ENCODE results near the gene FAM222A.
A peak's percentile ranks its signal among the peaks of the same experiment; 100 is the strongest.

The FAM222A gene

DNA sequence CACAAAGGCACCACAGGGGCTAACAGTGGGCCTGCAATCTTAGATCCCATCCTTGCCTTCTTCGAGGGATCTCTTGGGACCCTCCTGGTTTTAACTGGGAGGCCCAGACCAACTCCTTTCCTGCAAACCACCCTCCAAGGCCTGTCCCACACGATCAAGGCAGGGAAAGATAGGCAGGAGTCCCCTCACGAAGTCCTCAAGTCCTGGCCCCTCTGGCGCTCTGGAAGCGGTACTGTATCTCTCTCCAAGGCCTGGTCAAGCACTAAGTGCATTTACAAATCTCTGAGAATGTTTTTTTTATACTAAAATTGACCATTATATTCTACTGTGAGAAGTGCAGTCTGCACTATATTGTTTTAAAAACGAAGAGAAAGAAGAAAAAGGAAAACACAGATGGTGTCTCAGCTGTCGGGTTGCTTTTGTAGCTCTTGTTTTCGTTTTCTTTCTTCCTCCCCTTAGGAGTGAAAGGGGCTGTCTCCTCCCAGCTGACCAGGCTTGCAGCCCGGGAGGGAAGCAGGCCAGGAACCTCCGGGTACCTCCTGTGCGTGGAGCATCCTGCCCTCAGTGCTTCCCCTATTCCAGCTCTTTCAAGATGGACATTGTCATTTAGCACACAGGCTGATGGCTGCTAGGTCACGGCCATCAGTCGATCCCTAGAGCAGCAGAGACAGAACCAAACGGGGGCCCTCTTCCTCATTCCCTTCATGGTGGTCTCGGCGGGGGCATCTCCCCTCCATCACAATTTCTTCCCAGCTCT is 56.7 kb downstream of the FAM222A start:
- no peak for DNase-seq (ENCODE audit: insufficient read length, low spot score)

DNA sequence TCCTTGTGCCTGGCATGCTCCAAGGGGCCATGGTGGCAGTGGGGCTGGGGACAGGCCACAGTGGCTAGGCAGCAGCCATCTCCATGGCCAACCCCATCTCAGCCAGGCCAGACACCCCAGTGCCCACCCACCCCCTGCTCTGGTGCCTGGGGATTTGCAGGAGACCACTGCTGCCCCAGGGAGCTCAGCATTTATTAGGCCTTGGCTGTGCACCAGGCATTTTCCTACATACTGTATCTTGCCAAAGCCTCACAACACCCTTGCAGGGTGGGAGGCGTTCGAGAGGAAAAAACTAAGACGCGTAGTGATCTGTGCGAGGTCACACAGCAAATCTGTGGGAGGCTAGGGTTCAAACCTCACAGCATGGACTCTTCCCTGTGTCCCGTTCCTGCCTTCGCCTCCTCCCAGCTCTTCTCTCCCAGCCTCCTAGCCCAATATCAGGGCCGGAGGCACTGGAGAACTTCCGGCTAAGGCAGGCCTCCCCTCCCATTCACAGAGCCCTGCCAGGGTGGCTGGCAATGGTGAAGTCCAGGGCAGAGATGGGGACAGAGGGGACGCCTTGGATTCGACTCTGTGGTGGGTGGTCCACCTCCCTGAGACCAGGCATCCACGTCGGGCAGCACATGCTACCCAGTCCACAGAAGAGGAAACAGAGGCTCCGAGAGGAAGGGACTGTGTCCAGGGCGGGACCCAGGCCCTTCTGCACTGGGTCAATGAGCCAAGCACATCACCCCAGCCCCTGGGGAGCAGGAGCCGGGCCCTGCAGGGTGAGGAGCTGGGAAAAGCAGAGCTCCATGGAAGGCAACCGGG is 57.4 kb downstream of the FAM222A start:
- no peak for FAIRE-seq

More for the DNA sequence above, 56.7 kb downstream of the FAM222A start:
- no peak for FAIRE-seq

DNA sequence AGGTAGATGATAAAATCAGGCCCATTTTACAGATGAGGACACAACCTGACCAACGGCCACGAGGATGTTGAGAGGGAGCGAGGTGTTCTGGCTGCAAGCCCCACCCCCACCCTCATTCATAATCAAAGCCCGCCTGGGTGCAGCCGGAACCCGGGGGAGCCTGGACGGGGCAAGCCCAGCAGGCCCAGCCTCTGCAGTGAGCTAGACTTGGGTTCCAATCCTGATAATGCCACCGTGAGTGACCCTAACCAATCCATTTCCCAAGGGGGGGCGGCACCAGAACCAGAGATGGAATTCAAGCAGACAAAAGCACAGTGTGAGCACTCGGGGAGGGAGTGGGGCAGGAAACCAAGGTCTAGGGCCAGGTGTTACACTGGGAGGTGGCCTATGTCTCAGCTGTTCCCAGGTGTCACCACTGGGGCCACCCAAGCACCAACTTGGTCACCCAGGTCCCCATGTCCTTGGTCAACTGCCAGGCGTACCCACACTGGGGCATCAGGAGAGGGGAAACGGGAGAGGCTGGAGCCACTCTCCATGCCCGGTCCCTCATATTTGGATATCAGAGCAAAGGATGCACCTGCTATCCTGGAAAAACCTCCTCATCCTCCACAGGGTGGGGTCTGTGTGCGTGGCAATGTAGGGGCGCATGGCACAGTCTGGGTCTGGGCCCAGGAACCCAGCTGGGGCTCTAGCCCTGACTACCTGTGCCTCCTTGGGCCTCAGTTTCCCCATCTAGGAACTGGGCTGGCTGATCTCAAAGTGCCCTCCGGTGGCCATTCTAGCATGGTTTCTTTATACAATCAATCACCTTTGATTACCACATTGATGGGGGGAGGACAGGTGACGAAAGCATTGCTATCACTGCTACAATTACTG is 58.4 kb downstream of the FAM222A start:
- no peak for FAIRE-seq
- DNase-seq (ENCODE audit: insufficient read length, low spot score), result no peak

More for the DNA sequence above, 57.4 kb downstream of the FAM222A start:
- no peak for DNase-seq (ENCODE audit: insufficient read length, low spot score)

DNA sequence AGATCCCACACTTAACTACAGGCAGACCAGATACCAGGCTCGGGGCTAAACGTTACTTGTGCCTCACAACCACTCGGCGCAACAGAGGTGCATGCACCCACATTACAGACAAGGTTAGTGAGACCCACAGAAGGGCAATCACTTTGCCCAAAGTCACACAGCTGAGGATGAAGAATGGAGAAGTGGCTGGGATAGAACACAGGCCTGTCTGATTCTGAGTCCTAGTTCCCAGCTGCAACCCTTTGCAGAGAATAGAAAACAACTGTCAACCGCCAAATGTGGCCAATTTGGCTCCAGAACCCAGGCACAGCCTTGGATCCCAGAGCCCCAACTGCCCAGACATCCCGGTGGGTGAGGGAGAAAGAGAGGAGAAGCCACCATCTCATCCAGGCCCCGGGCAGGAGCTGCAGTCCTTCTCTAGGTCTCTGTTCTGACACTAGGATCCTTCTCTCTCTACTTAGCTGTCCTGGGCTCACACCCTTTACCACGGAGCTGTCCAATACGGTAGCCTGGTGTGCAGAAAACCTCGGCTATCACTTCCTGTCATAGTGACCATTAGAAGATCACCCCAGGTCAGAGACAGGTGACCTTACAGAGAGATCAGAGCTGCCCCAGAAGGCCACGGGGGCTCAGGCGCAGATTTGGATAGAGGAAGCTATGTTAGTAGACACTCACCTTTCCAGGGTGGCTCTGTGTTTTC is 59.1 kb downstream of the FAM222A start:
- DNase-seq (ENCODE audit: insufficient read length, low spot score), result no peak
- FAIRE-seq, result no peak

DNA sequence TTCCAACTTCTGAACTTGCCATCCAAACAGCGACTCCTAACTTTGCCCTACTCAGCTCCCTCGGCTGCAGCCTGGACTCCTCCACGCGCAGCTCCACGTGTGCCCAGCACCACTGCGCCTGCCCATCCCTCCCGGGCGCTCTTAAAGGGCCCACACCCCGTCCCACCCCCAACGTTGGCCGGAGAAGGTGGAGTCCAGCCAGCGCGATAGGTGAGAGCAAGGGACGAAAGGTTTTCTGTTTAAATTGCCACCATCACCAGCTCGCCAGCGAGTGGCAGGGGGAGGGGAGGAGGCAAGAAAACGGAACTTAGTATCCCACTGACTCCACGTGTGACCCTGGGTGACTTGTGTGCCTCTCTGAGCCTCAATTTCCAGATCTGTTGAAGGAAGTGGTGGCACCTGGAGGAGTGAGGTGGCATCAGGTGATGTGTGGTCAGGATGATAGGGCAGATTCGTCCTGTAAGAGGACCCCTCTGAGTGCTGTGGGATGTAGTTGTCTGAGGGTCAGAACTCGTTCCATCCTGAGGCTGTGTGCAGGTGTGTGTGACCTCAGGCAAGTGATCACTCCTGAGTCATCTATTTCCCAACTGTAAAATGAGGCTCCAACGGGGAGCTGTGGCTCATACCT is 59.9 kb downstream of the FAM222A start:
- no peak for FAIRE-seq
- no peak for DNase-seq (ENCODE audit: insufficient read length, low spot score)

DNA sequence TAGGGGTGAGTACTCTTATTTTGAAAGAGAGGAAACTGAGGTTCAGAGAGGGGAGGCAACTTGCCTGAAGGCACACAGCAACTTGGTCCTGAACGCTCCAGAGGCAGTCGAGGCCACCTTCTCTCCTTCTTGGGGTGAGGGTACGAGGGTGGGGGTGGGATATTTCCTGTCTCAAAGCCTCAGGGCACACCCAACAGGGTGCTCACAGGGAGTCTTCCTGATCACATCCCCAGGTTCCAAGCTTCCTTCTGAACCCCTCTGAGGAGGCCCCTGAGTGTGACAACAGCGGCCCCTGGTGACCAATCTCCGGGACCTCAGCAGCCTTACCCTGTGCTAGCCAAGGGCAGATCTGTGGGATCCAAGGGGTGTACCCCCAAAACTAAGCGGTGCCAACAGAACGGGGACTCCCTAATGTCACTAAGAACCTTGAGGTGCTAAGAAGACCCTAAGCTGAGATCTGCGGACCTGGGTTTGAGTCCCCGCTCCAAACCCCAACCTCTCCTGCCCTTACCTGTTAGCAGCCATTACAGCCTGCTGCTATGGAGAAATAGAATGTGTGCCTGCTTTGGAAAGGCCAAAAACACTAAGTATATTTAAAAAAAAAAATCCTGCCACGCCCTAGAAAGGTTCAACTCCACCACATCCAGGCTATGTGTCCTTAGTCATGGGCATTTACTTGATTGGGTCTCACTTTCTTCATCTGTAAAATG is 61.7 kb downstream of the FAM222A start:
- no peak for FAIRE-seq
- peak; percentile 70 for DNase-seq (ENCODE audit: insufficient read length, low spot score)

DNA sequence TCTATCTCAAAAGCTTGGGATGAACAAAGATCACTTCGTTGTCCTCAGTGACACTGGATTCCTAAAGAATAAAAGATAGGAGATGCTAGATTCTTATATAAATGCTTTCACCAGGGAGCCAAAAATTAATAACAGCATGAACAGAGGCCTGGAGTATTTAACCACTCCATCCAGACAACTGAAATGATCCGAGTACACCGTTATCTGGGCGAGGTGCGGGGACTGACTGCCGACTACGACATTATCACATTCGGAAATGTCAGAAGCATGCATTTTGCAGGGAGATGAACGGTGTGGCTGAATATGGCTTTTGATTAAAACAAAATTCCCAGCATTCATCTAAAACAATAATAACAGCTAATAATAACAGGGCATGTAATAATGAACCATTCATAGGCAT is 63.0 kb downstream of the FAM222A start:
- DNase-seq (ENCODE audit: insufficient read length, low spot score) (no peak), FAIRE-seq (no peak)

DNA sequence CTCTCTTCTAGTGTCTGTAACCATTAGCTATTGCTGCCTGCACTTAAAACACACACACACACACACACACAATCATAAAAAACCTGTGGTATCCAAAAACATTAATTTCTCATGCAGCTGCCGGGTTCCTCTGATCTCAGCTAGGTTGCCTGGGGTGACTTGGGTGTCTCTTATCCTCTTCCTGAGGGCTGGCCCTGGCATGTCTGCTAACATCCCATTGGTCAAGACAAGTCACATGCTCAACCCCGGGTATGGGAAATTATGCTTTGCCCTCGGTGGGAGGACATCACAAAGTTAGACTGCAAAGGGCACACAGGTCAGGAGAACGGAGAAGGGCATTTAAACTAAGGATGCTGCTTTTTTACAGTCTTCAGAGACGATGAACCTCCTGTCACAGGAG is 63.9 kb downstream of the FAM222A start:
- no peak for FAIRE-seq
- DNase-seq (ENCODE audit: insufficient read length, low spot score), result peak; percentile 53

DNA sequence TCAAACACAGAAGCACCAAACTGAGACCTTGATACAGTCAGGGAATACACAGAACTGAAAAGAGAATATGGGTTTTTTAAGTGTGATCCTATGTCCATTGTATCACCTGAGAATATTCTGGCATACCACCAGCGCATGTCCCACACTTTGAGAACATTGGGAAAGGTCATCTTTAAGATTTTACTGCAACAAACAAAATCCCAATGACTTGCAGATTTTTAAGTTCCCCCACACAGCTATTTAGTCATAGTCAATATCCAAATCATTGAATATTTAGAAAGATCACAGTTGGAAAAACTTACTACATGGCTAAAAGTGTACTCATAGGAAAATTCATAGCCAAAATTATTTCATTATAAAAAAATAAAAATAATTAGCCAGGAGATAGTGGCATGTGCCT is 65.1 kb downstream of the FAM222A start:
- DNase-seq (ENCODE audit: insufficient read length, low spot score) (no peak), FAIRE-seq (no peak)

DNA sequence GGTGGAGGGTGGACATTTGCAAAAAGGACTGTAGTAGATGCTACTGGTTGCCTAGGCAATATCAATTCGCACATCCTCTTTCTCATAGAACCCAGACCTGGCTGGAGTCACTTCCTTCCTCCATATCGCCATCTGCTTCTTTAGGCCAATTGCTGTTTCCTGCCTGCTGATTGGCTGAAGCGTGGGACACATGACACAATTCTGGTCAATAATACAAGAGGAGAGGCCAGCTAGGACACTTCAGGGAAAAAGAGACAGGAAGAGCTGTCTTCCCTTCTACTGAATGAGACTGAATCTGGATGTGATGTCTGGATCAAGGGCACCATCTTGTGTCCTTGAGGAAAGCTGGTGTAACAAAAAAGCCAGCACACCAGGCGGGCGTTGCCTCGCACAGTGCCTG is 65.8 kb downstream of the FAM222A start:
- FAIRE-seq (no peak), DNase-seq (ENCODE audit: insufficient read length, low spot score) (no peak)

DNA sequence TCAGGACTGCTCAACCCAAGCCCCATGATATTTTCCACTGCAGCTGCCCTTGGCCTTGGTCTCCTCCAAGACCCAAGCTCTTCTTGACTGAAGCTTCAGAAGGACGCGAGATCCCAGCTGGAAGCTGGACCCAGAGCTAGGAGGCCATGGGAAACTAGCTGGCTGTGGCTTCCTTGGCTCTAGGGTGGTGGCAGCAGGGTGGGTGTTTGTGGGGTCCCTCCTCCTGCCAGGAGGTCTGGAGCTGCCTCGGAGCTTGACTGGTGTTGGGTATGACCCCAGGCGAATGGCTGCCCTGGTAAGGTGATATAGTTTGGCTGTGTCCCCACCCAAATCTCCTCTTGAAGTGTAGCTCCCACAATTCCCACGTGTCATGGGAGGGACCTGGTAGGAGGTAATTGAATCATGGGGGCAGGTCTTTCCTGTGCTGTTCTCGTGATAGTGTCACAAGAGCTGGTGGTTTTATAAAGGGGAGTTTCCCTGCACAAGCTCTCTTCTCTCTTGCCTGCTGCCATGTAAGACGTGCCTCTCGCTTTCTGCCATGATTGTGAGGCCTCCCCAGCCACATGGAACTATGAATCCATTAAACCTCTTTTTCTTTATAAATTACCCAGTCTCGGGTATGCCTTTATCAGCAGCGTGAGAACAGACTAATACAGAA is 68.2 kb downstream of the FAM222A start:
- DNase-seq (ENCODE audit: insufficient read length, low spot score), result no peak
- FAIRE-seq, result no peak

DNA sequence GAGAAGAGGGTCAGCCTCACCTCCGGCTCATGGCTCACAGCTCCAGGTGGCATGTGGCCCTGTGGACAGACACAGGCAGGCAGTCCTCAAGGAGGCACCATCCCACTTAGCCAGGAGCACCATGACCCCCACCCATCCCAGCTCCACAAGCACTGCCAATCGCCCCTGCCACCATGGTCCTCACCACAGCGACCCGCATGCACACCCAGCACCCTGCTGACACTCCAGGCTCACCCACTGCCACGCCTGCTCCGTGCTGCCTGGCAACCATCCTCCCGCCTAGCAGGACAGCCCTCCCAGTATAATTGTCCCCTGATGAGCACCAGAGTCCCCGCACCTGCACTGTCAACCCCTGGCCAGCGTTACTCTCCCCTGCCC is 68.7 kb downstream of the FAM222A start:
- FAIRE-seq (no peak), DNase-seq (ENCODE audit: insufficient read length, low spot score) (no peak)

DNA sequence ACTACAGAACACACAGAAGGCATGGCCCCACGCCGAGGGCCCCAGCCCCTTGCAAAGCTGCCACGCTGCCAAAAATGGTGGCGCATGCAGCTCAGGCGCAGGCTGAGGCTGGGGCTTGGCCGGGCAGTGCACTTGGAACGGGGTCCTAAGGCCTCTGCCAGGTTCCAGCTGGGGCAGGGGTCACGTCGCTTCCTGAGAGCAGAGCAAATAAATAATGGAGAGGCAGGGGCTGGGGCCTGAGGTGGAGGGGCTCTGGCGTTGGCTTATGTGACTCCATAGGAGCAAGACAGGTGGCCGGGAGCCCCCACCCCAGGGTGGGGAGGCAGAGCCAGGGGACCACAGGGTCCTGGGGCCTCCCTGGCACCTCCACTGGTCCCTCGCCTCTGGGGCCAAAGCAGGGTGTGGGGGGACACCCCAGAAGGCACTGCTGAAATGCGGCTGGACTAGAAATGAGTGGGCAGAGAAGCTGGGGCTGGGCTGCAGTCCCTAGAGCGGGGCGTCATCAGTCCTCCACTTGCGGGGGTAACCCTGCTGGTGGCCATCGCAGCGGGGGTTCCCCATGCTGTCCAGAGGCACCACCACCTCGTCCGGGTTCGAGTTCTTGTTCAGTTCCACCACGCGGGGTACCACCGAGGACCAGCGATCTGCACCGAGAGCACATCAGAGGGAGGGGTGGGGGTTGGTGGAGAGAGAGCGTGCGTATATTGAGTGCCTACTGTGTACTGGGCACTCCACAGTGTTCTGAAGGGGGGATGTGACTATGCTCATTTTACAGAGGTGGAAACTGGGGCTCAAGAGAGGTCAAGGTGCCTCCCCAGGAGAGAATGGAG is 69.7 kb downstream of the FAM222A start:
- no peak for DNase-seq (ENCODE audit: insufficient read length, low spot score)
- FAIRE-seq, result no peak

DNA sequence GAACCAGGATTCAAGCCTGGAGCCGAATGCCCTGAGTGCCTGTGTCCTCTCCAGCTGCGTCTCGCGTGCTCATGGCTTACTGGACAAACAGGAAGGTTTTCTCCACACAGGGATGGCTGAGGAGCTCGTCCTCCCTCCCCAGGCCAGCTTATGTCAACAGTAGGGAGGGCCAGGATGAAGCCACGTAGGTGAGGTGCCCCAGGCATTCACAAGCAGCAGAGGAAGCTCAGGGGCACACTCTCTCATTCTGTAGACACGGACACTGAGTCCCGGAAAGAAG is 70.3 kb downstream of the FAM222A start:
- DNase-seq (ENCODE audit: insufficient read length, low spot score) (no peak), FAIRE-seq (no peak)

DNA sequence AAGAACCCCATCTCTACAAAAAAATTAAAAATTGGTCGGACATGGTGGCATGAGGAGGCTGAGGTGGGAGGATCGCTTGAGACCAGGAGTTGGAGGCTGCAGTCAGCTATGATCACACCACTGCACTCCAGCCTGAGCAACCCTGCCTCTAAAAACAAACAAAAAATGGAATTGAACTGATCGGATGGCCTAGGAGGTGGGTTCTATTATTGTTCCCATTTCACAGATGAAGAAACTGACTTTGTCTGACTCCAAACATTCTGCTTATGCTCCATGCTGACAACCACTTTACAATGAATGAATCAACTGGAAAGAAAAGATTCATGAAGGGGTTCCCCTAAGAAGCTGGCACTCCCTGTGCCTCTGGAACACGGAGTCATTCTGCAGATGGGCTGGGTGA is 72.2 kb downstream of the FAM222A start:
- FAIRE-seq (no peak), DNase-seq (ENCODE audit: insufficient read length, low spot score) (no peak)

DNA sequence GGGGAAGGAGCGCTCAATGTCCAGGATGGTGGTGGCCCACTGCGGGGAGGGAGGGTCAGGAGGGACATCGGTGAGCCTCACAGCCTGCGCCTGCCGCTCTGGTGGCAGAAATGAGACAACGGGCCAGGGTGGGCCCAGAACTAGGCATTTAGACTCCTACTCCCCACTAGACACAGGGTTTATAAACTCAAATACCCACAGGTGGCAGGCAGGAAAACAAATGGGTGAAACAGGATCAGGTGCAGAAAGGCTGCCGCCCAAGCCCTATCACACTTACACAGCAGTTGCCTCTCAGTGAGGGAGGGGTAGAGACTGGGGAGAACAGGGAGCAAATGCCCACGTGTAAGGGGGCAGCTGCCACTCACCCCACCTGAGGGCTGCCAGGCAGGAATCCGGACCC is 73.2 kb downstream of the FAM222A start:
- FAIRE-seq, result no peak
- DNase-seq (ENCODE audit: insufficient read length, low spot score), result no peak

DNA sequence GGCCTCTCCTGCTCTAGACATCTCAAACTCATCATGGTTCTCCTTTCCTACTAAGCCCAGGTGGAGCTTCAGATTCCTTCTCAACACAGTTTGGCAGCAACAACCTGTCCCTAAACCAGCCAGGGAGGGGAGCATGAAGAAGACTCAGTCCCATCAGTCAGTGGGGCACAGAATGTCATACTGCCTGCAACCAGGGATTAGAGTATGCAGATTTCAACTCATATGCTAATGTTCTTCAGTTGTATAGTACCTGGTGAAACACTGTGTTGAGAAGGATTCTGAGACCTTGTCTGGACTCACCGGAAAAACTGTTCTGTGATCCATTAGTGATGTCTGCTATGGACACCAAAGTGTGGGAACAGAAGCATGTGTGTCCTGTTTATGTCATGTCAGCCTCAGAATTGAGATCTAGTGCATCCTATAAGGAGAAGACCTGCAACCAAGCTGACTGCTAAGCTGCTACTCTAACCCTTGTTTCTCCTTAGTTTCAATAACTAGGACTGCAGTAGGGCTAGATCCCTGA is 76.0 kb downstream of the FAM222A start:
- no peak for DNase-seq (ENCODE audit: insufficient read length, low spot score)
- no peak for FAIRE-seq

DNA sequence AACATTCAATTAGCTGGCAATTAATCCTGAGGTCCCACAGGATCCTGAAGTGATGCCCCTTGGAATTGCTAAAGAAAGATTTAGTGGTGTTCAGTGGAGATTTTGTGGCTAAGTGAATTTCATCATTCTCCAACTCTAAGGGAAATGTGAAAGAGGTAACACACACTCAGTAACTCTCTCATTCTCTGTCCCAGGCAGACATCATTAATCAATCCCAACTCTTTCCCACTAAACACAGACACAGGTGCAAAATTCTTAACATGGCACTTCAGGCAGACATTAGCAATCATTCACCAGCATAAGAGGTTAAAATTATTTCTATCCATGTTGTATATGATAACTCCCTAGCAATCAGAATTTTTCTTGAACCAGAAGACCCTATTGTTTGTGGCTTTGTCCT is 79.4 kb downstream of the FAM222A start:
- DNase-seq (ENCODE audit: insufficient read length, low spot score) (no peak), FAIRE-seq (no peak)
